HG02943 (cell line): ENCODE data around the gene LEMD3.

Source experiments
- ATAC-seq: cut with Tn5 transposase; IDR thresholded peaks from one replicate; pipeline ENCODE4 v1.9.1; 2021; ENCODE audit warnings: mild to moderate bottlenecking, low read depth, moderate library complexity; ENCODE audit not compliant: unreplicated experiment

Gene LEMD3

GRCh38 chr12:65204886-65205525 lies 35.6 kb downstream of the LEMD3 start:
- no peak for ATAC-seq

DNA sequence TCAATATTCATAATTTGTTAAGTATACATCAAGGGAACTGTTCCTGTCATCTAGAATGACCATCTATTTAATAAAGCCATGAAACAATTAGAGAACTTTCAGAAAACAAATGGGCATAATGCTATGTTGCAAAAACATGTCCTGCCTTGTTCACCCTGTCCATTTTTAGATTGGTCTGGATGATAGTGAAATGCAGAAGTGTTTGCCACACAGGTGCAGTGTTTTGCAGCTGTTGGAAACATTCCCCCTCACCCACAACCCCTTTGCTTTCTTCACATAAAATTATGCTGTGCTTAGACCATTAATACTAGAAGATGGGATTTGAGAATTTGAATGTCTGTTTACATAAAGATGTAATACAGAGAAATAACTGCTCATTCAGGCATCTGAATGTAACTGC lies 36.5 kb downstream of the LEMD3 start:
- ATAC-seq = no peak

DNA sequence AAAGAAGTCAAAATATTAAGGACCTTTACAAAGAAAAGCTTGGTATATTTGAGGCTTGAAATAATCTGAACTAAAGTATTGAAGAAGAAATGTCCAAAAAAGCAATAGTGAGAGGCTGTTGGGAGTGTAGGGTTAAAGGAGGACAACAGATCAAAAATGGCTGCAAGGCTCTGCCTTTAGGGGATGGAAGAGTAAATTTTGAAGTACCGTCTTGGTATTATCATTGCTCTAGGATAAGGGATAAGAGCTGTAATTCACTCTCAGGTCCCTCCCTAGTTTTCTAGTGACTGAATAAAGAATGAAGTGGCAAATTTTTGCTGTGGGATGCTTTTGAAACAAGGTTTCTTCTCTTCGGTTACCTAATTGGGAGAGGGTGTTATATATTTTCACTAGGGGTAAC lies 38.7 kb downstream of the LEMD3 start:
- ATAC-seq = no peak

DNA sequence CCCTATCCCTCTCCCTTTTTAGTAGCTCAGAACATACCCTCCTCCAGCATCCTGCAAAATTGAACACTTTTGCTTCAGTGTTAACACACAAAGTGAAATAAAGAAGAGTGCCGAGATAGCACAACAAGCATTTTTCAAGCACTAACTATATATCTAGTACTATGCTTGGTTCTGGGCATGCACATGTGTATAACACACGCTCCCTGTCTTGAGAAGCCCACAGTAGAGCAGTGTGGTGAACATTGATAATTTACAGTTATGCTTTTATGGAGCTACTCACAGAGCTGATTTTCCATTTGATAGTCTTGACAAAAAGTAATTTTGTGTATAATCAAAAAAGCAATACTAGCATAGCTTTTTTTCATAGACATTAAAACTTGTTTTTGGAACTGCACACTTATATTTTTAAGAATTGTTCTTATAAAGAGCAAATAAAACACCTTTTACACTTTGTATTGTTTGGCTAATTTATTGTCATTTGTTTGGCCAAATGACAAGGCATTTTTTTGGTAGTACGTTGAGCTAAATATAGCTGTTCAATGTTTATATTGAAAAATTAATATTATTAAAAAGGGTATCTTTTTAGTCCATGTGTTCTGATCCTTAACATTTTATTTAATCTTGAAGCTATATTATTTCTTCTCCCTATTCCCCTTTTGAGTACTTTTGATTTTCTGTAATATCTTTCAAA lies 39.7 kb downstream of the LEMD3 start:
- ATAC-seq = no peak

GRCh38 chr12:65209655-65210043 lies 40.3 kb downstream of the LEMD3 start:
- ATAC-seq = peak; percentile 62

- no peak for ATAC-seq
Measured at GRCh38 chr12:65217086-65217485, 47.7 kb downstream of the LEMD3 start.

DNA sequence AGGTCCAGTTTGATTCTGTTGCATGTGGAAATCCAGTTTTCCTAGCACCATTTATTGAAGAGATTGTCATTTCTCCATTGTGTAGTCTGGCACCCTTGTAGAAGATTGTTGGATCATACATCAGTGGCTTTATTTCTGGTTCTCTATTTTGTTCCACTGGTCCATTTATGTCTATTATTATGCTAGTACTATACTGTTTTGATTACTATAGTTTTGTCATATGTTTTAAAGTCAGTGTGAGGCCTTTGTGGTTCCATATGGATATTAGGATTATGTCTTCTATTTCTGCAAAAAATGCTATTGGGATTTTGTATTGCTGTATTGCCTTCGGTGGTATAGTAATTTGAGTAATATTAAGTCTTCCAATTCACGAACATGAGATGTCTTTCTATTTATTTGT lies 51.4 kb downstream of the LEMD3 start:
- no peak for ATAC-seq

DNA sequence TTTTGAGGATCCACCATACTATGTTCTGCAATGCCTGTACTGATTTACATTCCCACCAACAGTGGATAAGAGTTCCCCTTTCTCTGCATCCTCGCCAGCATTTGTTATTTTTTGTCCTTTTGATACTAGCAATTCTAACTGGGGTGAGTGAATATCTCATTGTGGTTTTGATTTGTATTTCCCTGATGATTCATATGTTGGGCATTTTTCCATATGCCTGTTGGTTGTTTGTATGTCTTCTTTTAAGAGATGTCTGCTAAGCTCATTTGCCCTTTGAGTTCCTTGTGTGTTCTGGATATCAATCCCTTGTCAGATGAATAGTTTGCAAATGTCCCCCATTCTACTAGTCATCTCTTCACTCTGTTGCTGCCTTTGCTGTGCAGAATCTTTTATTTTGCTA lies 60.1 kb downstream of the LEMD3 start:
- no peak for ATAC-seq

DNA sequence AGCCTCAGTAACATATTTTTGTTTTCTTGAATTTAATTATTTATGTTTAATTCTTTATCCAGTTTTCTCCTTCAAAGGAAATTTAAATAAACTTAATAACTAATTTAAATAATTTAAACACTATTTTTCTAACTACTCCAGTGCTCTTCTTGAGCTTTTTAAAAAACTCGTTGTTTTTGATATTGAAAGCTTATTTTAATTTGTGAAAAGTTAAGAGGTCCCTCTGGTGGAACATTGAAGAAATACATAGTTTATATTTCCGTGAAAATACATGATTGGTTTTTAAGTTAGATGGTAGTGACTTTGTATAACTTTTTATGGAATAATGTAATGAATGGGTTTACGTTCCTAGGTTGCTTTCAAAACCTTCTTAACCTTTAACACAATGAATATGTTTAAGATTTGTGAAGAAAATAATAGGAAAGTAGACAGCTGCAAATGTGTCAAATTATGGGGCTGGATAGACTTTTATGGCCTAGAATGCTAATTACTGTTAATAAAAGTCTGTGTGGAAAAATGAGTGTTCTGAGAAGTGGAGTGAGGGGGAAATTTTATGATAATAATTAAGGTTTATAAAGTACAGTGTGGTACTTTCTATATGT lies 63.2 kb downstream of the LEMD3 start:
- no peak for ATAC-seq

- ATAC-seq = no peak
Measured at GRCh38 chr12:65237153-65237552, 67.8 kb downstream of the LEMD3 start.

GRCh38 chr12:65238609-65239008 lies 69.2 kb downstream of the LEMD3 start:
- ATAC-seq = no peak

- ATAC-seq = no peak
Measured at GRCh38 chr12:65248656-65249633, 79.6 kb downstream of the LEMD3 start.

GRCh38 chr12:65252515-65252914 lies 83.1 kb downstream of the LEMD3 start:
- no peak for ATAC-seq

GRCh38 chr12:65257986-65258385 lies 88.6 kb downstream of the LEMD3 start:
- no peak for ATAC-seq

GRCh38 chr12:65259501-65259900 lies 90.1 kb downstream of the LEMD3 start:
- ATAC-seq = no peak

- no peak for ATAC-seq
Measured at GRCh38 chr12:65263777-65264176, 94.4 kb downstream of the LEMD3 start.

GRCh38 chr12:65266408-65266807 lies 97.0 kb downstream of the LEMD3 start:
- ATAC-seq = no peak

DNA sequence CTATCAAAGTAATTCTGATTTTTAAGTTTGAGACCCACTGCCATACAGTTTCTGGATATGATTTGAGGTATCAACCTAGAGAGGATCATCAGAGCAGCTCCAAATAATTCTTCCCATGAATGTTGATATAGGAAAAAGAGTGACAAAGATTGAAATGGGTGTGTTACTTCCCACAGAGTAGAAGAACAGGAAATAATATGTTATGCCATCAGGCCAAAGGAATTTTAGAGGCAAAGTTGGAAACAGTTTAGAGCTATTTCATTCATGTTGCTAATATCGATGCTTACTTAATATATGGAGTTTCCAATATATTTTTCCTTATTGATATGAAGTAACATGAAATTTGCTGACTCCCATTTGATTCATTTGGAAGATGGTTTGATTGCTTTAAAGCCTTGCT lies 100.2 kb downstream of the LEMD3 start:
- no peak for ATAC-seq

DNA sequence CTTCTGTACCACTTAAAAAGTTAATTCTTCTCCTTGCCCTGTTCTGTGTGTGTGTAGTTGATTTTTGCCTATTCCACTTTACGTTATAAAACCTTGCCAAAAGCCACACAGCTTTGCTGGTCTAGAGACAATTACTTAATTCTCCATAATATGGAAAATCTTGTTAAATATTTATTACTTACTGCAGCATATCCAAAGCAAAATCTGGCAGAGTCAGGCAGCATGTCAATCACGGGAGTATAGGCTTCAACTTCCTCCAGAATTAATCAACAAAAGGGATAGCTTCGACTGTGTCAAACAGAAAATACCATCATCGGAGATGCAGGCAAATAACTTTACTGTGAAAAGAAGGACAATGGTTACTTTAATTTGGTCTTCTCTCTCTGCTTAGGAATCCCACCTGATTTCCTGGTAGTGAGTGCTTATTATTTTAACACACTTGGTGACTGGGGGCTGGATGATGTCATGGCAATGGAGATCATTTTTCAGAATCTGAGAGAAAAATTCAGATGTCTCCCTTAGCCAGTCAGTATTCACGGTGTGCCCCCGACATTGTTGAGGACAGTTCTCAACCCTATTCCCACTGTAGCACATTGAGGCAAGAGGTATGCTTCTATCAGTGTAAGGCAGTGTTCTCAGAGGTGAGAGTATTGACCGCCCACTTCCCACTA lies 105.4 kb downstream of the LEMD3 start:
- no peak for ATAC-seq

DNA sequence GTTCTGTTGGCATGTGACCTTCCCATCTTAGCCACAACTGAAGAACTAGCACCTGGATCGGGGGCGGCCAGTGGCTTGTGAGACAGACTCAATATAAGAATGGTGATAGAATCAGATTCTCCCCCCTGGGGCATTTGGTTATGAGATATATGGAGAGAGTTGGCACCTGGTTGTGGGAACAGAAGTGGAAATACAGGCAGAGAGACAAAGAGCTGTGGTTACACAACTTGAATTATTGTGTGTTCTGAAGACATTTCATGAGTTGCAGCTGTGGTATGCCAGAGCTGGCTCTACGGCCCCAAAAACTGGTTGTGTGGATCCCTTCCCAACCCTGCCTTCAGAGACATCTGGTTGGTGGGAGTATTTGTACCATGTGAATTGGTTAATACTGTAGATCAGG lies 106.2 kb downstream of the LEMD3 start:
- ATAC-seq = no peak
